Lung microvascular endothelial cell (primary cell): ENCODE data around the gene TBC1D32. TPM values are rescaled to one million over a fixed set of nuclear protein-coding genes. Genes with fewer than 3 reads are reported as not detected.
"Not testable (repeated sequence)": the region's sequence is repeated elsewhere in the genome, so short reads cannot be mapped to it uniquely, and the experiment has no call there.

Experiments used
- DNase-seq, 2 donors: peaks; one replicate each; pipeline versions ENCODE4 v3.0.0 to v3.0.0-alpha.2; 2010; ENCODE audit warnings: low read depth in 2 of 2
- total RNA-seq: library from RNA; depleted of rRNA; stranded (reverse); fragments of >200 nt; gene quantifications from 2 replicates; pipeline ENCODE4 v1.2.1, GENCODE V29; 2014

Gene TBC1D32
- total RNA-seq, 1 donor from 2014 or later = 2.4 TPM

DNA sequence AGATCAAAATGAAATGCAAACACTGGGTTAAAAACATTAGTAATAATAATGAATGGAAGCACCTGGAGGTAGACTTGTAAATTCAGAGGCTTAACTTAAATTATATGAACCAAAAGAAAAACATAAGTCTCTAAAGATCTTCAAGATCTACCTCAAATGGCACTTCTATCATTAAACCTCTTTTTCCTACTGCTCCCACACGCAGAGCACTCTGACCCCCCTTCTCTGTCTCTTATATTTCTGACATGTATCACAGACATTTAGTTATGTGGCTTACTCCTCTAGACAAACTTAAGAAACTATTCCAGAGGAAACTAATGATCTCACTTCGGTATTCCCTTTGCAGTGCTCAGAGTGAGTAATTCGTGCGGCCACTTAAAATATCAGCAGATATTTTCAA, 1.1 kb downstream of the TBC1D32 start:
- no peak for DNase-seq

DNA sequence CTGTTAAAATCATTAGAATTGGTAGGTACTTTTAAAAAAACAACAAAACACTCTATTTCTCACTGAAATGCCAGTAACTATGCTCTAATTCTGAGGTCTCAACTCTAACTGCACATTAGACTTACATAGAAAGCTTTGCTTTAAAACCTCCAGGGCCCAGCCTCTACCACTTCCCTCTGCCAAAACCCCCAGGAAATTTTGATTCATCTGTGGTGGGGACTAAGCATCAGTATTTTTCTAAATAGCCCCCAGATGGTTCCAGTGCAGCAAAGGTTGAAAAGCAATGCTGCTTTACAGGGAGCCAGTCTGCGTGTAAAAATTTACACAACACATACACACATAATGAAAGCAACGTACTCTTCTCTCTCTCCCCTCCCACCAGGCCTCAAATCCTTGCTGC, 3.8 kb downstream of the TBC1D32 start:
- DNase-seq = no peak

DNA sequence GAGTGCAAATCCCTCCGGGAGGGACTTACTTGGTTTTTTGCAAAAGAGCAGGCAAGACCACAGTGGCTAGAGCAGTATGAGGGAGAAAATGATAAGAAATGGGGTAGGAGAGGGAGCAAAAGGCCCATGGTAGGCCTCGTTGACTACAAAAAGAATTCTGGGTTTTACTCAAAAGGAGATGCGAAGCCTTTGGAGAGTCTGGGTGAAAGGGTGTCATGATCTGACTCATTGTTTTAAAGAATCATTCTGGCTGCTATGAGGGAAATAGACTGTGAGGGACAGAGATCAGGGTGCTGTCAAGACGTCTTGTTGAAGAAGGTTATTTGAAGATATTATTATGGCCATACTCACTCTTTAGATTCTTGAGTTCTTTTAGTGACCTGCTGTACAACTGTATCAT, 13.0 kb downstream of the TBC1D32 start:
- no peak for DNase-seq

DNA sequence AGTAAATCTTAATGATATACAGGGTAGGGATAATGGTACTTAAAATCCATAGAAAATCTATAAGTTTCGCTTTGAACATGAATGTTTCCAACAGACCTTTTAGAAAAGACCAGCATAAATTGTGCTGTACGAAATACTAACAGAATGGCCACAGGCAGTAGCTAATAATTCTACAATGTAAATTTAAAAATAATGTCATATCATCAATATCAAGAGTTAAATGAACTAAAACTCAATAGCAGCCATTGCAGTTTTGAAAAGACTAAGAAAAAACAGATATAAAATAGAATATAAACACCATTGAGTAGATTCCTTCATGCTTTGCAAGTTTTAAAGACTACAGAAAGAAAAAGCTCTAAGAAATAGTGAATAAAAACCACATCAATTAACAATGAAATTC, 14.7 kb downstream of the TBC1D32 start:
- DNase-seq = no peak

DNA sequence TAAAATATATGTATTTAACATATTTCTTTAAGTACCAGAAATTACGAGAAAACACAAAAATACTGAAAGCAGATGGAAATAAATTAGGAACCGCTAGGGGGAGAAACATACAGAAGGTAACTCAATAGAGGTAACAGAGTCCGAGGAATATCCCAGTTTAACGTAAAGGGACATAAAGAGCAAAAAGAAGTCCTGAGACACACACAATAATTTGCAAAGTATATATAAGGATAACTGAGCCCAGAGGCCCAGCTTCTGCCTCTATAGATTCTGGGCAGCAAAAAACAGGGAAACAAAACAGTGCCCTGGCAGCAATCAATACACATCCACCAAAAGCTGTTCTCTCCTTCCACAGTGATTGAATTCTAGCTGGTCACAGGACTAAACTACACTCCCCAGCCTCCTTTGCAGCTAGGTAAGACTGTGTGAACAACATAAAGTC, 15.1 kb downstream of the TBC1D32 start:
- peak; percentile 6 to 50 for DNase-seq

DNA sequence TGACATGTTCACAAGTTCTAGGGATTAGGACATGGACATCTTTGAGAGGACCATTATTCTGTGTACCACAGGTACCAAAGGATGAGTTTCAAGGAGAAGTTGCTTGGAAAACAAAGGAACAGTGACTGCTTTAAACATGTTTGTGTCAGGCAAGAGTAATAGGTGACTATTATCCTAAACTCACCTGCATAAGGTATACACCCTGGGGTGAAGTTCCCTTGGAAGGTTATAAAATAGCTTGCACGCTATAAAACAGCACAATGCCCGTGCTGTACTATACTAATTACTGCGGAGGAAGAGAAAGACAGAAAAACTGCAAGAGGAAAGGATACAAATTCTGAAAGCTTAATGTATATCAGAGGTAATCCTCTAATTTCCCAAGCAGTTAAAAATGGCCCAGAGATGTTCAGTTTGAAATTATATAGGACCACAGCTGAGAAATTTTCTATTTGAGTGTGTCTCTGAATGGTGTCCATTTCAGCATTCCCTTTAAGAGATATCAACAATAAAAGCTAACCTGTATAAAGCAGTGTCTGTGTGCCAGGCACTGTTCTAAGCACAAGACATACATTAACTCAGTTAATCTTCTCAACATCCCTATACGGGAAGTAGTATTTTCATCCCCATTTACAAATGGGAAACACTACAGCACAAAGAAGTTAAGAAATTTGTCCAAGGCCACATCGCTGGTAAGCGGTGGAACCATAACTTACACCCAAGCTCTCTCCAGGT, 19.7 kb downstream of the TBC1D32 start:
- no peak for DNase-seq

DNA sequence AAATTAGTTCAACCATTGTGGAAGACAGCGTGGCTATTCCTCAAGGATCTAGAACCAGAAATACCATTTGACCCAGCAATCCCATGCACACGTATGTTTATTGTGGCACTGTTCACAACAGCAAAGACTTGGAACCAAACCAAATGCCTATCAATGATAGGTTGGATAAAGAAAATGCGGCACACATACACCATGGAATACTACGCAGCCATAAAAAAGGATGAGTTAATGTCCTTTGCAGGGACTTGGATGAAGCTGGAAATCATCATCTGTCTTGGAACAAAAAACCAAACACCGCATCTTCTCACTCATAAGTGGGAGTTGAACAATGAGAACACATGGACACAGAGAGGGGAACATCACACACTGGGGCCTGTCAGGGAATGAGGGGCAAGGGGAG, 22.5 kb downstream of the TBC1D32 start:
- DNase-seq = not testable (repeated sequence)

DNA sequence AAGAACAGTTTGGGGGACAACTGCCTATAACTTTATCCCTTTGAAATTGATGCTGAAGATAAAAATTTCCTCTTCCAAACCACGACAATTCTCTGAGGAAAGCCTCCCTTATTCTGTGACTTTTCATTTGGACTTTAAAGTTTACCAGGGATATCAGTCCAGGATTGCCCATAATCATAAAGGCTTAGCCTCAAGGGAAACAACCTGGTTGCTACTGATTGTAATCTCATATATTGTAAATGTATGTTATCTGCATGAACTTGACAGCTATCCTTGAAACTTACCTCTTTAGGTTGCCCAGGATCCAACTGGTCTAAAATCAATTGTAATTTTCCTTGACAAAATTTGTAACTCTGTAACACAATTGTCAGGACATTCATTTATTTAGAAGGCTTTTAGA, 23.8 kb downstream of the TBC1D32 start:
- DNase-seq = no peak

DNA sequence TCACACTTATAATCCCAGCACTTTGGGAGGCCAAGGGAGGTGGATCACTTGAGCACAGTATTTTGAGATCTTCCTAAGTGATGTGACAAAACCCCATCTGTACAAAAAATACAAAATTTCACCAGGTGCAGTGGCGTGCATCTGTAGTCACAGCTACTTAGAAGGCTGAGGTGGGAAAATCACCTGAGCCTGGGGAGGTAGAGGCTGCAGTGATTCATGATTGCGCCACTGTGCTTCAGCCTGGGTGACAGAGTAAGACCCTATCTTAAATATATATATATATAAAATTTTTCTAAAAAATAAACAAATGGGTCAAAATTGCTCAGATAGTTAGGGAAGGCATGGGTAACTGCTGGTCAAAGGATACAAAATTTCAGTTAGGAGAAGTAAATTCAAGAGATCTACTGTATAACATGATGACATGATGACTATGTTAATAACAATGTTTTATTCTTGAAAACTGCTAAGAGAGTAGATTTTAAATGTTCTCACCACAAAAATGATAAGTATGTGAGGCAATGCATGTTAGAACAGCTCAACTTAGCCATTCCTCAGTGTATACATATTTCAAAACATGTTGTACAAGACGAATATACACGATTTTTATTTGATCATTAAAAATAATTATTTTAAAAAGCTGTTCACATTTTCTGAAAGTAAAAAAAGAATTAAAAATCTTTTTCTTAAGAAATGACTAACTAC, 24.4 kb downstream of the TBC1D32 start:
- no peak for DNase-seq

DNA sequence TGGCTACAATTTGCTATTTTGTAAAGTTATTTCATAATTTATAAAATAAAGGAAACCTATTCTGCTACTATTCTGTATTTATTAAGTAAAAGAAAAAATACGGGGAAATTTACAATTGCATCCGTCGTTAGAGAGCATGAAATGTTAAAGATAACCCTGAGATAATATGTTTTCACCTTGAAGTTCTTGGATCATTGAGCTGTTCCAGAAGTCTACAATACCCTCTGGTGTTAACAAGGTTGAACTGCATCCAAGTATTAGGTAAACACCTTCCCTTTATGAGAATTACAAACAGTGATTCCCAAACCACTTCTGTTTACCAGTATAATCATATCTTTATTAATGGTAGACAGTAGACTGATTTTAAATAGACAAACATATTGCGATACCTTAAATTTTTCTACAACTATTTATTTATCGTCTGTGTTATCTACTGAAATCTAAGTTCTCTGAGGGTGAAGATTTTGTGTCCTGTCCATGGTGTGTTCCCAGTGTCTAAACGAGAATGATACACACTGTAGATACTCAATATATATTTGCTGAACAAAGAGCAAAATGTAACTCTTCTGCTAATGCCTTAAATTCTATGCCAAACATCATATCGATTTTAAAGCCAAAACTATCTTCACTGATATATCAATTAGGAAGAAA, 28.2 kb downstream of the TBC1D32 start:
- peak; percentile 50 to 56 for DNase-seq

DNA sequence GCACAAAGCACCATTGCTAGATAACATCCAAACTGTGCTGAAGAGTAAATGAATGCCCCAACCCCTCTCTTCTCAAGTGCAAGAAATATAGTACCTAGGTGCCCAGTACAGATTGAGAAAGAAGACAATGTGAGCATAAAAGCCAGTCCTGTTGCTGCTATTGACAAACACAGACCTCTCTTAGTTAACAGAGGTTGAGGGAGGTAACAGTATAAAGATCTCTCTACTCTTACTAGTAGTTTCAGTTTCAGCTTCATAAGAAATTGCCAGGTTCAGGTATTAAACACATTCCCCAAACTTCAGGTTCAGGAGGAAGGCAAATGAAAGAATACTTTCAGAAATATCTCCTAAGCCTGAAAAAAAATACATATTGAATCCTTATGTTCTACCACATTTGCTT, 31.4 kb downstream of the TBC1D32 start:
- DNase-seq = no peak

DNA sequence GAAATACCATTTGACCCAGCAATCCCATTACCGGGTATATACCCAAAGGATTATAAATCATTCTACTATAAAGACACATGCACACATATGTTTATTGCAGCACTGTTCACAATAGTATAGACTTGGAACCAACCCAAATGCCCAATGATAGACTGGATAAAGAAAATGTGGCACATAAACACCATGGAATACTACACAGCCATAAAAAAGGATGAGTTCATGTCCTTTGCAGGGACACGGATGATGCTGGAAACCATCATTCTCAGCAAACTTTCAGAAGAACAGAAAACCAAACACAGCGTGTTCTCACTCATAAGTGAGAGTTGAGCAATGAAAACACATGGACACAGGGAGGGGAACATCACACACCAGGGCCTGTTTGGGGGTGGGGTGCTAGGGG, 33.1 kb downstream of the TBC1D32 start:
- not testable (repeated sequence) for DNase-seq

DNA sequence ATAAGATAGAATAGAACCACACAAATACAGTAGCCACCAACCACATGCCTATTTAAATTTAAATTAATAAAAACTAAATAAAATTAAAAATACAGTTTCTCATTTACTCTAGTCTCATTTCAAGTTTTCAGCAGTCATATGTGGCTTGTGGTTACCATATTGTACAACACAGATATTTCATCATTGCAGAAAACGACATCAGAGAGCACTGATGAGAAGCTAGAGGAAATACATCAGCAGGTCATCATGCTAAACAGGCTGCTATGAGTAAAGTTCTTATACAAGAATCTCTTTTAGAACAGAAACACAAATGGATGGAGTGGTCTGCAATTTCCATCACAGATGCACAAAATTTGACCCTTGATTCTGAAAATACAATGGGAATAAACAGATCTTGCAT, 36.6 kb downstream of the TBC1D32 start:
- no peak for DNase-seq

DNA sequence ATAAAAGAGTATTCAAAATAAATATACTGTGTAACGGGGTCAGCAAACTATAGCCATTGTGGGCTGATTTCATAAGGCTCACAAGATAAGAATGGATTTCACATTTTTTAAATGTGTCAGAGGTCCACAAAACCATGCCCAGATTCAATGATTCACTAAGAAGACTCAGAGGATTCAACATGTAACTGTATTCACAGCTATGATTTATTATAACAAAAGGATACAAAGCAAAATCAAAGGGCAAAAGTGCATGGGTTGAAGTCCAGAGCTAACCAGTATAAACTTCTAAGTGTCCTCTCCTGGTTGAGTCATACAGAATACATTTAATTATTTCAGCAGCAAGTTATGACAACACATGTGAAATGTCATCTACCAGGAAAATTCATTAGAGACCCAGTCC, 49.2 kb downstream of the TBC1D32 start:
- peak in 1 of 2 donors; percentile 2 for DNase-seq

DNA sequence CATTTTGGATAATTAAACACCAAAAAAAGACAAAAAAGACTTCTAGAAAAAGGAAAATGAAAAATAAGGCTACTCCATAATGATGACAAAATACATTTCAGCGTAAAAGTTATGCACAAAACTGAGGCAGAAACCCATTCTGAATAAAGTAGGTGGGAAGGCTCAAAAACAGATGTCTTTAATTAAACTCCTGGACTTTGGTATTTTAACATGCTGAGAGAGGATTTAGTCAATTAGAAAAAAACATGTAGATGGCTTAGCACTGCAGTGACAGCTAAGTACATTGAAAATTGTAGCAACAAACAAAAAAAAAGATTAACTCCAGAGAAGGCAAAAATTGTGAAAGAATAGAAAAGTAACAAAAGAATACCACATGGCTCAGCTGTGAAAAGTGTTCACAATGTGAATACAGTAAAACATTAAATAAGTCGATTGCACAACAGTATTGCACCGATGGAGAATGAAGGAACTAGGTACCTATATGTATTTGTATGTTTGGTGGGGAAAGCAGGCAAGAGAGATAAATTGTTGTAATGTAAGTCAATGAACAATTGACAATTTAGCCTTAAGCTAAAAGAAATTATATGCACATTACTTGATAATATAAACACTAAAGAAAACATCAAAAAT, 59.5 kb downstream of the TBC1D32 start:
- no peak for DNase-seq

DNA sequence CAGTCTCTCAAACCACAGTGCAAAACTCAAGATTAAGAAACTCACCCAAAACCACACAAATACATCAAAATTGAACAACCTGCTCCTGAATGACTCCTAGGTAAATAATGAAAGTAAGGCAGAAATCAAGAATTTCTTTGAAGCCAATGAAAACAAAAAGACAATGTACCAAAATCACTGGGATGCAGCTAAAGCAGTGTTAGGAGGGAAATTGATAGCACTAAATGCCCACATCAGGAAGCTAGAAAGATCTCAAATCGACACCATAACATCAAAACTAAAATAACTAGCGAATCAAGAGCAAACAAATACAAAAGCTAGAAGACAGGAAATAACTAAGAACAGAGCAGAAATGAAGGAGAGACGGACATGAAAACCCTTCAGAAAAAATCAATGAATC, 70.5 kb downstream of the TBC1D32 start:
- DNase-seq = no peak

DNA sequence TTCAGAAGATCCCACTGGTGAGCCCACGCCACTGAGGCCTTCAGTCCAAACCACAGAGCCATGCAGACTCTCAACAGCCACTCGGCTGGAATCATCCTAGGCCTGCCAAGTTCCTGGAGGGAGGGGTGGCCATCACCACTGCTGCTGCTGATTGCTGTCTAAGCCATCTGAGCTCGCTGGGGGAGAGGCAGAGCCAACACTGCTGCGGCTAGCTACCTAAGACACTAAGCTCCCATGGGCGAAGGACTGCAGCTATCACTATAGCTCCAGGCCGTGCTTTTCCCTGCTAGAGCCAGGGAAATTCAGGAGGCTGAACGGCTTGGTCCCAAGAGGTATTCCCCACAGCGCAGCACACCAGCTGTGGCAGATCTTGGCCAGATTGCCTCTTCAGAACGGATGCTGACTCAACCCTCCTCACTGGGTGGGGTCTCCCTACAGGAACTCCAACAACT, 73.6 kb downstream of the TBC1D32 start:
- DNase-seq = peak; percentile 2 to 78

DNA sequence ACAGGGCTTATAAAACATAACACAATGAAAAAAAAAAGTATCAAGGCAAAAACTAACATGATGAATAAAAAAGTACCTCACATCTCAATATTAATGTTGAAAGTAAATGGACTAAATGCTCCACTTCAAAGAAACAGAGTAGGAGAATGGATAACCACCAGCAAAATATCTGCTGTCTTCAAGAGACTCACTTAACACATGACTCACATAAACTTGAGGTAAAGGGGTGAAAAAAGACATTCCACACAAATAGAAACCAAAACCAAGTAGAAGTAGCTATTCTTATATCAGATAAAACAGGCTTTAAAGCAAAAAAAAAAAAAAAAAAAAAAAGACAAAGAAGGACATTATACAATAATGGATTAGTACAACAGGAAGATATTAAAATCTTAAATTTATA, 86.9 kb downstream of the TBC1D32 start:
- DNase-seq = no peak

DNA sequence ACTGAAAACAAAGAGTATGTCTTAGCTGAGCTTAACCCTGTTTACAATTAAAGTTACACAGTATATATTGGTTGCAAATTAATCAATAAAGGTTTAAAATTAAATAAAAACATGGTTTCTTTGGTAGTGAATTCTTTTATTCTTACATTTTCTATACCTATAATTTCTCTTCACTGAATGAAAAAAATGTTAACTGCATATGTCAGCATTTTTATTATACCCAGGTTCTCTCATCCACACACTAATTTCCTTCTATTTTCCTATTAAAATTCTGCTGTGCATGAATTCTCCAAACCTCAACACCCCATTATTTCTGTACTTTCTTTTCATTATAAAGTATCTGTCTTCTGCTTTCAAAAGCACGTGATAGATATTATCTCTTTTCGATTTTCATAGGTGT, 91.9 kb downstream of the TBC1D32 start:
- DNase-seq = no peak

DNA sequence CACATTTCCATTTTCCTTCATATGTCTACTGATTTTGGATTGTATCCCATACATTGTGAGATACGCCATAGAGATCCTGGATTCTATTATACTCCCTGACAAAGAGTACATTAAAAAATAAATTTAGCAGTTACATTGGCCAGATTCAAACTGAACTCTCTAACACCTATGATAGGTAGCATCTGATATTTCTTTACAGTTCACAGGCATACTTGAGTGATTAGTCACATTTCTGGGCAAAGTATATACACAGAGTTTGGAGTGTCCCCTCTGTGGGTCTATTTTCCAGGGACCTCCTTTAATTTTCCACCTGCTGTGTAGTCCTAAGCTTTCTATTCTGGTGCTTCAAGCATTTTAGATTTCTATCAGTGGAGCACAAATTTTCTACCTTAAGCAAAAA, 96.4 kb downstream of the TBC1D32 start:
- DNase-seq = no peak

DNA sequence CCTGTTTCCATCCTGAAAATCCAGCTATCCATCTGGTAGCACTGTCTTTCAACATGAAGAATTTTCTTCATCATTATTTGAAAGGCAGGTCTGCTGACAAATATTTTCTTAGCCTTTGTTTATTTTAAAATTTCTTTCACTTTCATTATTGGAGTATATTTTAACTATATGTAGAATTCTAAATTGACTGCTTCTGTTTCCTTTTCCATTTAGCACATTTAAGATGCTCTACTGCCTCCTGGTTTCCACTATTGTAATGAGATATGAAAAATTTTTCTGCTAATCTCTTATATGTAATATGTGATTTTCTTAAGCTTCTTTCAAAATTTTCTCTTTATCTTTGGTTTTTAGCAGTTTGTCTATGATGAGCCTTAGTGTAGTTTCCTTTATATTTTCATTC, 97.3 kb downstream of the TBC1D32 start:
- DNase-seq = no peak

DNA sequence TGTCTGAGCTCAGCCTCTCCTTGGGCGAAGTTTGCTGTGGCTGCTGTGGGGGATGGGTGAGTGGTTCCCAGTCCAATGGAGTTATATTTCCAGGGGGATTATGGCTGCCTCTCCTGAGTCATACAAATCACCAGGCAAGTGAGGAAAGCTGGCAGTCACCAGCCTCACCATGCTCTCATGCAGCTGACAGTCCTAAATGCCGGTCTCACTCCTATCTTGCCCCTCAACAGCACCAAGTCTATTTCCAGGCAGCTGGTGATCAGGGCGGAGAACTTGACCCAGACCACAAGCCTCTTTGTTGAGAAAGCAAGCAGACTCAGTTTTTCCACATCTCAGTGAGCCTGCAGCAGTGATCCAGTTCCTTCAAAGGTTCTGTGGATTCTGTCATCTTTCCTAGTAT, 98.9 kb downstream of the TBC1D32 start:
- no peak for DNase-seq
